Activated CD8-positive, alpha-beta T cell treated with anti-CD3 and anti-CD28 coated beads for 36 hours (primary cell): ENCODE measurements around the gene PLET1. TPM values are rescaled to one million over a fixed set of nuclear protein-coding genes. Genes with fewer than 3 reads are reported as not detected.
A peak's percentile ranks its signal among the peaks of the same experiment; 100 is the strongest.

Experiments used
- ATAC-seq: fragments of 200-7000 bp; cut with Tn5 transposase; one replicate; pipeline ENCODE4 v1.10.0; 2021; ENCODE audit warnings: mild to moderate bottlenecking, moderate library complexity
- CTCF ChIA-PET: fragments of 350-600 bp; sonication (Branson Sonifier 250); formaldehyde crosslinking; loops from one replicate; lab custom pipeline; 2021; ENCODE audit warnings: antibody characterized with exemption; lab: Charles Lee
- POLR2A ChIA-PET: fragments of 350-600 bp; sonication (Branson Sonifier 250); formaldehyde crosslinking; loops from one replicate; lab custom pipeline; 2021; ENCODE audit warnings: antibody characterized with exemption; lab: Charles Lee
- DNase-seq: peaks from one replicate; pipeline ENCODE4 v3.0.0-alpha.2; 2020
- H3K27ac Mint-ChIP-seq: one replicate; pipeline ENCODE4 v1.8.0; 2021; ENCODE audit warnings: mild to moderate bottlenecking, mixed read lengths
- H3K27me3 Mint-ChIP-seq: one replicate; pipeline ENCODE4 v1.8.0; 2021; ENCODE audit warnings: mixed read lengths
- H3K36me3 Mint-ChIP-seq: one replicate; pipeline ENCODE4 v1.8.0; 2021; ENCODE audit warnings: low read depth, mixed read lengths
- H3K4me1 Mint-ChIP-seq: one replicate; pipeline ENCODE4 v1.8.0; 2021; ENCODE audit warnings: low read depth, mixed read lengths
- H3K4me3 Mint-ChIP-seq: one replicate; pipeline ENCODE4 v1.8.0; 2021; ENCODE audit warnings: mild to moderate bottlenecking, moderate library complexity, mixed read lengths
- H3K9me3 Mint-ChIP-seq: one replicate; pipeline ENCODE4 v1.8.0; 2021; ENCODE audit warnings: mixed read lengths
- CTCF ChIP-seq: fragments of 200-600 bp; IDR thresholded peaks from one replicate; pipeline ENCODE4 v1.8.0; 2022; ENCODE audit warnings: antibody characterized with exemption, mild to moderate bottlenecking
- intact Hi-C: fragments of 100-400 bp; cut with micrococcal nuclease; formaldehyde crosslinking; loops from one replicate; pipeline ENCODE4 v1.10.0; 2022
- total RNA-seq, 2 experiments: library from RNA; stranded (reverse); gene quantifications; one replicate each; pipeline ENCODE4 v1.2.3, GENCODE V29; 2021

Gene PLET1
- total RNA-seq, 2 experiments from 2014 or later, result not detected

DNA sequence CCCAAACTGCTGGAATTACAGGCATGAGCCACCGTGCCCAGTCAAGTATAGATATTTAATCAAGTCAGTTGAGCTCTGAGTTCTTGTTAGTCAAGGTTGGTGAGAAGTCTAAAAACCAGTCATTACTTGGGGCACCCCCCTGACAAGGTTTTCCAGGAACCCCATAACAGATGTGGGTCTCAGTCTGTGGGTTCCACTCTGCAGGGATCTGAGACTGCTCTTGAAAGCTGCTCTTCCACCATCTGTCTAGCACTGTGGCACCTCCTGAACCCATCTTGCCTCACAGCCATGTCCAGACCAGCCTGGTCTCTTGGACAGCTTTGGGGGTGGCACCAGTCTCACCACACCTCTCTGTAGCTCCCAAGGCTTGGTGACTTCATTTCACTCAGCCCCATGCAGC, 44.3 kb upstream of the PLET1 start:
- DNase-seq (no peak), ATAC-seq (peak; percentile 49)
- H3K4me3 Mint-ChIP-seq, result no peak overlapping the region
- CTCF ChIA-PET, result interaction anchor here (1.2 to 1.4 kb wide), 2 partner anchors 86 to 149 kb away, joined by 3 read pairs; no protein-coding TSS in a partner anchor
- H3K9me3 Mint-ChIP-seq, result peaks cover 6% of the 10 kb centered on the region
- POLR2A ChIA-PET, result no interaction called here
- TF ChIP-seq CTCF, result no peak
- no peaks in the 10 kb centered on the region for H3K36me3 Mint-ChIP-seq
- no peaks in the 10 kb centered on the region for H3K27me3 Mint-ChIP-seq
- peaks cover 3% of the 10 kb centered on the region for H3K4me1 Mint-ChIP-seq
- intact Hi-C loops, result no loop called here
- H3K27ac Mint-ChIP-seq, result no peak overlapping the region

DNA sequence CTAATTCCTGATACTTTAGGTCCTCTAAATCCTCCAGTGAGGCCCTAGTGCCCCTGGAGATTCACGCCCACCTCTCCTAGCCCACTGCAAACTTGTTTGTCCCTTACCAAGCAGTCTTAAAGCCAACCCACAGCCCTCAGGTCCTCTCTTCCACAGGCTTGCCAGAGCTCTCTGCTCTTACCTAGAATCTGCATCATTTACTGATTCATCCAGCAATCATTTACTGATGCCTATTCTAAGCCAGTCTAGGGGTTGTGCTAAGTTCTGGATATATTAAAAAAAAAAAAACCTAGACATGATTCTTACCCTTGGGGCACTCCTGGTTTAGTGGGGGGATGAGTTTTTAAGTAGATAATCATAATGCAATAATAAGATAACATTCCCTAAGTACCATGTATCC, 43.0 kb upstream of the PLET1 start:
- no peaks in the 10 kb centered on the region for H3K27me3 Mint-ChIP-seq
- intact Hi-C loops, result no loop called here
- POLR2A ChIA-PET, result no interaction called here
- H3K4me1 Mint-ChIP-seq, result peaks cover 3% of the 10 kb centered on the region
- TF ChIP-seq CTCF, result no peak
- no peak for DNase-seq
- no peak overlapping the region for H3K4me3 Mint-ChIP-seq
- H3K36me3 Mint-ChIP-seq, result no peaks in the 10 kb centered on the region
- no peak for ATAC-seq
- peaks cover 5% of the 10 kb centered on the region for H3K9me3 Mint-ChIP-seq
- CTCF ChIA-PET, result interaction anchor here (0.6 to 1.2 kb wide), 2 partner anchors 84 to 252 kb away, joined by 3 read pairs; no protein-coding TSS in a partner anchor
- no peak overlapping the region for H3K27ac Mint-ChIP-seq

DNA sequence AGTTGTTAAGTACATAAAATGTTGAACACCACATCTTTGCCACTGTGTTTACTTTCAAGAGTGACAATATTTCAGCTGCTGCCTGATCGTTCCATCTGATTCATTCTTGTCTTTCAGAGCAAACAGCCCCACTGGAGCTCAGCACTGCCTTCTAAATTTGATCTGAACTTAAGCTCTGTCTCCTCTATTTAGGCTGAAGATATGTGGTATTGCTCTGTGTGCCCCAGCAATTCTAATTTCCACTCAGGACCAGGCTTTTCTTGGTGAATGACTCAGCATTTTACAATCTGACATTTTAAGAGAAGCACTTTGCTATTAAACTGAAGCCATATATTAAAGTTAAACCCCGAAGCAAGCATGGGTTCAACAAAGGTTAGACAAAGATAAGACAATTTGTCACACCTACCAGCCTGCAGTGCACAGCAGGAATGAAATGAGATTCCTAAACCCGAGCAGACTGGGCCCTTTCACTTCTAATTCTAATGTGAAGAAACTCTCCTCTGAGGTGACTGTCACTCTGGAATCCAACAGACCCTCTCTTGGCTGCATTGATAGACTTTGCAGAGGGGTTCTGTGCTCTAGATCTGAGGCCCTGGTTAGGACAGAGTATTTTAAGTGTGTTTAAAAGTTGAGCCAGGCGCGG, 41.7 kb upstream of the PLET1 start:
- no peaks in the 10 kb centered on the region for H3K9me3 Mint-ChIP-seq
- H3K27me3 Mint-ChIP-seq, result no peaks in the 10 kb centered on the region
- H3K36me3 Mint-ChIP-seq, result no peaks in the 10 kb centered on the region
- ATAC-seq, result no peak
- CTCF ChIA-PET, result no interaction called here
- no peak overlapping the region for H3K4me3 Mint-ChIP-seq
- POLR2A ChIA-PET, result no interaction called here
- no peak for TF ChIP-seq CTCF
- DNase-seq, result no peak
- intact Hi-C loops, result no loop called here
- peak overlapping the region; percentile 24 for H3K27ac Mint-ChIP-seq
- H3K4me1 Mint-ChIP-seq, result peaks cover 15% of the 10 kb centered on the region

GRCh38 chr11:112300094-112300786, 39.6 kb upstream of the PLET1 start:
- Mint-ChIP-seq H3K27me3 (no peaks in the 10 kb centered on the region), H3K4me3 (no peak overlapping the region), H3K36me3 (no peaks in the 10 kb centered on the region), H3K9me3 (no peaks in the 10 kb centered on the region), H3K4me1 (peaks cover 23% of the 10 kb centered on the region), H3K27ac (no peak overlapping the region)
- TF ChIP-seq CTCF, result no peak
- ATAC-seq (no peak), DNase-seq (no peak)
- CTCF ChIA-PET, result interaction anchor here (1.1 to 1.8 kb wide), 4 partner anchors 20 to 990 kb away, joined by 3 to 5 read pairs (median 4); no protein-coding TSS in a partner anchor
- POLR2A ChIA-PET, result no interaction called here
- intact Hi-C loops, result no loop called here

GRCh38 chr11:112298535-112298934, 37.9 kb upstream of the PLET1 start:
- intact Hi-C loops, result loop anchor here (10.0 kb wide), 1 partner anchor 996 kb away; no protein-coding TSS in a partner anchor
- H3K4me3 Mint-ChIP-seq, result no peak overlapping the region
- POLR2A ChIA-PET, result no interaction called here

More at GRCh38 chr11:112298535-112298934, 37.9 kb upstream of the PLET1 start:
- CTCF ChIA-PET, result no interaction called here
- ATAC-seq (no peak), DNase-seq (no peak)
- no peaks in the 10 kb centered on the region for H3K36me3 Mint-ChIP-seq
- H3K9me3 Mint-ChIP-seq, result no peaks in the 10 kb centered on the region
- no peak for TF ChIP-seq CTCF
- no peaks in the 10 kb centered on the region for H3K27me3 Mint-ChIP-seq
- peaks cover 23% of the 10 kb centered on the region for H3K4me1 Mint-ChIP-seq
- H3K27ac Mint-ChIP-seq, result no peak overlapping the region
